Sigmoid colon (tissue), 7 donors: ENCODE data around the gene POU6F1. TPM values are rescaled to one million over a fixed set of nuclear protein-coding genes. Genes with fewer than 3 reads are reported as not detected.
"Not testable (repeated sequence)": the region's sequence is repeated elsewhere in the genome, so short reads cannot be mapped to it uniquely, and the experiment has no call there.

ENCODE experiments used
- DNase-seq: peaks from one replicate; pipeline ENCODE4 v3.0.0-alpha.2; 2019
- H3K27ac ChIP-seq, 4 donors: fragments of 200-600 bp; sonication (generic); one replicate each; pipeline ENCODE4 v1.5.1; 2016 to 2019; ENCODE audit warnings: mild to moderate bottlenecking in 1 of 4
- H3K27me3 ChIP-seq, 3 donors: fragments of 200-600 bp; sonication (generic); one replicate each; pipeline ENCODE4 v1.5.1; 2019; ENCODE audit warnings: mild to moderate bottlenecking in 1 of 3
- H3K36me3 ChIP-seq, 4 donors: fragments of 200-600 bp; sonication (generic); one replicate each; pipeline ENCODE4 v1.5.1; 2016 to 2019
- H3K4me1 ChIP-seq, 4 donors: fragments of 200-600 bp; sonication (generic); one replicate each; pipeline ENCODE4 v1.5.1; 2017 to 2019
- H3K4me3 ChIP-seq, 4 donors: fragments of 200-600 bp; sonication (generic); one replicate each; pipeline ENCODE4 v1.5.1; 2017 to 2019; ENCODE audit warnings: mild to moderate bottlenecking in 2 of 4, moderate library complexity in 1 of 4
- H3K9me3 ChIP-seq, 4 donors: fragments of 200-600 bp in 3 of 4; sonication (generic) in 3 of 4; one replicate each; pipeline versions ENCODE4 v1.5.1 to v1.6.1; 2013 to 2019
- CTCF ChIP-seq, 4 experiments: fragments of 450-650 bp in 3 of 4; fragments of 200-600 bp in 1 of 4; IDR thresholded peaks; one replicate each; pipeline ENCODE4 v1.5.1; 2016 to 2019; ENCODE audit warnings: antibody characterized with exemption in 4 of 4, mild to moderate bottlenecking in 3 of 4, moderate library complexity in 2 of 4
- EP300 ChIP-seq, 4 donors: sonication (generic); formaldehyde crosslinking; IDR thresholded peaks; one replicate each; pipeline ENCODE4 v1.6.1; 2017; ENCODE audit warnings: antibody characterized with exemption in 4 of 4
- POLR2A ChIP-seq, 2 donors: fragments of 450-650 bp; IDR thresholded peaks; one replicate each; pipeline ENCODE4 v1.6.1; 2016; ENCODE audit warnings: antibody characterized with exemption in 2 of 2, mild to moderate bottlenecking in 2 of 2, moderate library complexity in 2 of 2
- POLR2AphosphoS5 ChIP-seq, 4 donors: sonication (generic); formaldehyde crosslinking; IDR thresholded peaks; one replicate each; pipeline ENCODE4 v1.6.1; 2017; ENCODE audit warnings: antibody characterized with exemption in 4 of 4
- WGBS, 2 donors: extraction: QIAGEN DNeasy Blood & Tissue Kit; methylation state at CpG; one replicate each; pipeline ENCODE4 v1.1.7; 2013; 5-methylcytosine and 5-hydroxymethylcytosine counted together
- intact Hi-C: fragments of 100-400 bp; cut with DNase I; formaldehyde crosslinking; loops from one replicate; pipeline ENCODE4 v1.15.1; 2023
- polyA plus RNA-seq, 3 donors: library from polyadenylated mRNA; stranded (reverse); fragments of 200-250 nt; gene quantifications; one replicate each; pipeline ENCODE4 v1.2.3, GENCODE V29; 2013
- total RNA-seq, 4 donors: library from RNA; depleted of rRNA; stranded (reverse); fragments of >200 nt; gene quantifications; one replicate each; pipeline ENCODE4 v1.1.0, GENCODE V29; 2016
- donor health status: healthy with polysubstance abuse.
- donor health status: Bipolar disorder and iron deficiency.
- donor health status: healthy.

POU6F1 gene
- total RNA-seq = 10 to 100 TPM in 1 of 4 donors, 1 to 10 TPM in 3; 5.8 to 15.8 (median 8.5) TPM
- polyA plus RNA-seq = 1 to 10 TPM; 1.2 to 4.5 (median 1.6) TPM

DNA sequence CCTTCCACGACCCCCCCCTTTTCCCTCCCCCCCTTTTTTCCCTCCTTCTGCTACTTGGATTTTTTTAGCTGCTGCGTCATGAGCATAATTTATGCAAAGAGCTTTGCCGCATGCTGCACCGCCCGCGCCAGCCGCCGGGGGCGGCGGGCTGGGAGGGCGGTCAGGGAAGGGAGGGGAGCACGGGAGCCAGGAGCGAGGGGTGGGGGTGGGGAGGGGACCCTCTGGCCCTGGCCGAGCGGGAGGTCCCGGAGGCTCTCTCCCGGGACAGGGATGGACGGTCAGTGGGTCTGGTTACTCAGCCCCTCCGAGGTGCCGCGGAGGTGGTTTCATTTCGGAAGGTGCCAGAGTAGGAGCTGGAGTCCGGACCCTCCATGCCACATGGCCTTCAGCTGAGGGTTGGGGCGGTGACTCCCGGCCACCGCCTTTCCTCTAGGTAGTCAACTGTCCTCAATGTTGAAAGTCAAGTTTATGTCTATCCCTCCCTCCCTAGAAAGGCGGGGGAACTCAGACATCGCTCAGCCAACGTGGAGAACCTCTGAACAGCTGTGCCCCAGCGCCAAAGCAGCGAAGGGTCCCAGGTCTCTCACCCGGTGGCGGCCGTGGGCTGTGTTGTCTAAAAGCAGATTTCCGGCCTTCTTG is at the start of gene POU6F1:
POU6F1 (minus strand) TSS at position 95 of the 639 bp plus-strand sequence. CDS start 11,226 bp downstream, outside the sequence.
- Histone ChIP-seq H3K36me3 (no peaks in the 10 kb centered on the region), H3K27me3 (no peaks in the 10 kb centered on the region), H3K4me3 (peak within 1 kb of the TSS; percentile 89 to 98 (median 94)), H3K4me1 (peaks cover 0 to 25% (median 16%) of the 10 kb centered on the region in 4 donors), H3K9me3 (no peaks in the 10 kb centered on the region), H3K27ac (peak within 1 kb of the TSS; percentile 98 to 100 (median 99))
- DNase-seq = peak; percentile 88
- 0 to 1% methylated on average over 35 of the region's 35 CpGs for WGBS, 2 donors
- no peak for TF ChIP-seq EP300 (IDR thresholded peaks at IDR 0.05)
- peak; percentile 62 to 87 (median 74) for TF ChIP-seq POLR2AphosphoS5 (IDR thresholded peaks at IDR 0.05)
- peak in 1 of 2 donors; percentile 16 for TF ChIP-seq POLR2A (IDR thresholded peaks at IDR 0.05)
- TF ChIP-seq CTCF (IDR thresholded peaks at IDR 0.05) = peak; percentile 23 to 80 (median 44)
- intact Hi-C loops = loop anchor here (1.0 to 5.0 kb wide), 4 partner anchors 20 to 171 kb away; partner anchors contain the start of genes CSRNP2, DAZAP2, LETMD1 and TFCP2

DNA sequence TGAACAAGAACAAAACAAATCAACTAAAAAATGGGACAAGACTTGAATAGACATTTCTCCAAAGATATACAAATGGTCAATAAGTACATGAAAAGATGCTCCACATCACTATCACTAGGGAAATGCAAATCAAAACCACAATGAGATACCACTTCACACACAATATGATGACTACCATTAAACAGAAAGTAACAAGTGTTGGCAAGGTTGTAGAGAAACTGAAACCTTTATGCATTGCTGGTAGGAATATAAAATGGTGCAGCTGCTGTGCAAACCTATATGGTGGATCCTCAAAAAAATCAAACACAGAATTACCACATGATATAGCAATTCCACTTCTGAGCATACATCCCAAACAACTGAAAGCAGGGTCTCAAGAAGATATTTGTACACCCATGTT is 47.2 kb upstream of the POU6F1 start:
- intact Hi-C loops = loop anchor here (10.0 kb wide), 1 partner anchor 270 kb away; no protein-coding TSS in a partner anchor
- H3K36me3 ChIP-seq = no peaks in the 10 kb centered on the region
- no peak for TF ChIP-seq EP300 (IDR thresholded peaks at IDR 0.05)
- no peak for TF ChIP-seq POLR2AphosphoS5 (IDR thresholded peaks at IDR 0.05)
- no peak for TF ChIP-seq CTCF (IDR thresholded peaks at IDR 0.05)
- no peak for TF ChIP-seq POLR2A (IDR thresholded peaks at IDR 0.05)

DNA sequence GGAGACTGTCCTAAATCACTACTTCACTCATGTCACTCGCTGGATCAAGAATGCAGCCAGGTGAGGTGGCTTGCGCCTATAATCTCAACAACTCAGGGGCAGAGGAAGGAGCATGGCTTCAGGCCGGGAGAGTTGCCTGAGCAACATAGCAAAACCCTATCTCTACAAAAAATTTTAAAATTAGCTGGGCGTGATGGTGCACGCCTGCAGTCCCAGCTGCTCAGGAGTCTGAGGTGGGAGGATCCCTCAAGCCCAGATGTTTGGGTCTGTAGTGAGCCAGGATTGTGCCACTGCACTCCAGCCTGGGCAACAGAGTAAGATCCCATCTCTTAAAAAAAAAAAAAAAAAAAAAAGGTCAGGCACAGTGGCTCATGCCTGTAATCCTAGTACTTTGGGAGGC is 46.4 kb upstream of the POU6F1 start:
- intact Hi-C loops = loop anchor here (10.0 kb wide), 1 partner anchor 271 kb away; no protein-coding TSS in a partner anchor
- TF ChIP-seq EP300 (IDR thresholded peaks at IDR 0.05) (no peak), POLR2AphosphoS5 (IDR thresholded peaks at IDR 0.05) (no peak), CTCF (IDR thresholded peaks at IDR 0.05) (no peak), POLR2A (IDR thresholded peaks at IDR 0.05) (no peak)
- Histone ChIP-seq H3K4me3 (no peak overlapping the region), H3K27me3 (no peaks in the 10 kb centered on the region), H3K36me3 (no peaks in the 10 kb centered on the region), H3K4me1 (peaks cover 0 to under 1% (median under 1%) of the 10 kb centered on the region in 4 donors), H3K9me3 (no peaks in the 10 kb centered on the region), H3K27ac (no peak overlapping the region)
- 91 to 93% methylated on average over 5 of the region's 5 CpGs for whole genome bisulfite sequencing, 2 donors
- no peak for DNase-seq

More for the DNA sequence above, 47.2 kb upstream of the POU6F1 start:
- H3K27ac ChIP-seq = no peak overlapping the region
- H3K4me1 ChIP-seq = peaks cover 0 to 8% (median 5%) of the 10 kb centered on the region in 4 donors
- no peak overlapping the region for H3K4me3 ChIP-seq
- no peak for DNase-seq
- peaks cover 0 to 6% (median 0%) of the 10 kb centered on the region in 3 donors for H3K27me3 ChIP-seq
- H3K9me3 ChIP-seq = no peaks in the 10 kb centered on the region

DNA sequence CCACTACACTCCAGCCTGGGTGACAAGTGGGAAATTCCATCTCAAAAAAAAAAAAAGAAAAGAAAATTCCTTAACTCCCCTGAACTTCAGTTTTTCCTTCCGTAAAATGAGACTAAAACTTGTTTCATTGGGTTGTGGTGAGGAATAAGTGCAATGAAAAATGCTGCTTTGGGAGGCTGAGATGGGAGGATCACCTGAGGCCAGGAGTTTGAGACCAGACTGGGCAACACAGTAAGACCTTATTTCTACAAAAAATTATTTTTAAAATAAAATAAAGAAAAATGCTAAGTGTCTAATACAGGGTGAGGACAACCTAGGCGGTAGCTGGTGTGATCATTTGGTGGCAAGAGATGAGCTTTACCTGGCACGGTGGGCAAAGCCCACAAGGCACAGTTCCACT is 45.5 kb upstream of the POU6F1 start:
- no peaks in the 10 kb centered on the region for H3K9me3 ChIP-seq
- DNase-seq = no peak
- H3K27me3 ChIP-seq = no peaks in the 10 kb centered on the region
- intact Hi-C loops = loop anchor here (10.0 kb wide), 1 partner anchor 271 kb away; no protein-coding TSS in a partner anchor
- no peak overlapping the region for H3K27ac ChIP-seq
- no peaks in the 10 kb centered on the region for H3K4me1 ChIP-seq
- no peaks in the 10 kb centered on the region for H3K36me3 ChIP-seq
- 94 to 97% methylated on average over 3 of the region's 3 CpGs for WGBS, 2 donors
- H3K4me3 ChIP-seq = no peak overlapping the region
- no peak for TF ChIP-seq POLR2A (IDR thresholded peaks at IDR 0.05)

DNA sequence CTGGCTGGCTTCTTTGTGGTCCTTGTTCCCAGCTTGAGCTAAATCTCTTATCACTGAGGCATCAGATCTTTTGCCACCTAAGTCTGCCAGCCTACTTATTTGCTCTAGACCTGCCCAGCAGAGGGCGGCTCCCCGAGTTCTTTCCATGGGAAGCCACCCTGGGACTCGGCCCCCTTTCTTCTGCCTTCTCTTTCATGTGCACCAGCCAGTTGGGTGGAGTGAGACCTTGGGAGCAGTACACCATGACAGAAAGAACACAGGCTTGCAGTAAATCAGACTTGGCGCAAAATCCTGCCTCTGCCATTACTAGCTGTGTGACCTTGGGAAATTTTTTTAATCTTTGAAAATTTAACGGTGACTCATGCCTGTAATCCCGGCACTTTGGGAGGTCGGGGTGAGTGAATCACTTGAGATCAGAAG is 44.9 kb upstream of the POU6F1 start:
- Histone ChIP-seq H3K4me3 (no peak overlapping the region), H3K9me3 (no peaks in the 10 kb centered on the region), H3K36me3 (no peaks in the 10 kb centered on the region), H3K27ac (no peak overlapping the region), H3K4me1 (no peaks in the 10 kb centered on the region), H3K27me3 (no peaks in the 10 kb centered on the region)
- 7 to 45% methylated on average over 7 of the region's 7 CpGs for WGBS, 2 donors
- intact Hi-C loops = loop anchor here (10.0 kb wide), 1 partner anchor 272 kb away; no protein-coding TSS in a partner anchor
- no peak for DNase-seq
- TF ChIP-seq POLR2A (IDR thresholded peaks at IDR 0.05) (no peak), EP300 (IDR thresholded peaks at IDR 0.05) (no peak), CTCF (IDR thresholded peaks at IDR 0.05) (peak in 1 of 4 experiments; percentile 27), POLR2AphosphoS5 (IDR thresholded peaks at IDR 0.05) (no peak)

DNA sequence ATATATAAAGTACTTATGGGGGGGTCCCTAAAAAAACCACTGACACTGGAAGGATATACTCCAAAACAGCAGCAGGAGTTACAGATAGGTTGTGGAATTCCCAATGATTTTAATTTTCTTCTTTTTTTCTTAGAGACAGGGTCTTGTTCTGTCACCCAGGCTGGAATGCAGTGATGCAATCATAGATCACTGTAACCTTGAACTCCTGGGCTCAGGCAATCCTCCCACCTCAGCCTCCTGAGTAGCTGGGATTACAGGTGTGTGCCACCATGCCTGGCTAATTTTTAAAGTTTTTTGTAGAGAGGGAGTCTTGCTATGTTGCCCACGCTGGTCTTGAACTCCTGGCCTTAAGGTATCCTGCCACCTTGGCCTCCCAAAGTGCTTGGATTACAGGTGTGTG is 41.7 kb upstream of the POU6F1 start:
- H3K27ac ChIP-seq, intact Hi-C loops, H3K36me3 ChIP-seq, H3K9me3 ChIP-seq, H3K27me3 ChIP-seq, H3K4me3 ChIP-seq, DNase-seq, H3K4me1 ChIP-seq: not testable (repeated sequence)
- 94 to 97% methylated on average over 1 of the region's 1 CpG for WGBS, 2 donors
